Mesenchymal stem cell (in vitro differentiated cells and primary cell): ENCODE results near the gene KCNJ10.

Experiments
- DNase-seq: peaks from one replicate; pipeline ENCODE4 v3.0.0-alpha.2; 2013
- H2AFZ ChIP-seq: one replicate; pipeline ENCODE4 v1.6.1; 2013; ENCODE audit warnings: low read depth, mild to moderate bottlenecking, control low read depth, inconsistent platforms, low read length, moderate library complexity
- H2AK5ac ChIP-seq: 2 replicates; pipeline ENCODE4 v1.6.1; 2013; ENCODE audit warnings: low read length, moderate library complexity, mild to moderate bottlenecking, inconsistent platforms; ENCODE audit not compliant: severe bottlenecking
- H2BK120ac ChIP-seq: one replicate; pipeline ENCODE4 v1.6.1; 2013; ENCODE audit warnings: low read depth, mild to moderate bottlenecking, inconsistent platforms, low read length, moderate library complexity
- H2BK12ac ChIP-seq, 2 experiments: one replicate each; pipeline ENCODE4 v1.6.1; 2013; ENCODE audit warnings: inconsistent platforms in 2 of 2, low read length in 2 of 2, mild to moderate bottlenecking in 2 of 2, moderate library complexity in 2 of 2, control low read depth in 1 of 2
- H2BK15ac ChIP-seq: one replicate; pipeline ENCODE4 v1.6.1; 2013; ENCODE audit warnings: mild to moderate bottlenecking, low read depth, inconsistent platforms; ENCODE audit not compliant: poor library complexity, severe bottlenecking
- H2BK5ac ChIP-seq: 2 replicates; pipeline ENCODE4 v1.6.1; 2013; ENCODE audit warnings: low read depth, mild to moderate bottlenecking, low read length, control low read depth, inconsistent platforms; ENCODE audit not compliant: poor library complexity, severe bottlenecking
- H3K14ac ChIP-seq, 2 experiments: one replicate each; pipeline ENCODE4 v1.6.1; 2013; ENCODE audit warnings: inconsistent platforms in 2 of 2, low read length in 2 of 2, control low read depth in 1 of 2, mild to moderate bottlenecking in 1 of 2, moderate library complexity in 1 of 2
- H3K18ac ChIP-seq, 2 experiments: one replicate each; pipeline ENCODE4 v1.6.1; 2013; ENCODE audit warnings: inconsistent platforms in 2 of 2, low read length in 2 of 2, control low read depth in 1 of 2, low read depth in 1 of 2, mild to moderate bottlenecking in 1 of 2
- H3K23ac ChIP-seq, 2 experiments: one replicate each; pipeline ENCODE4 v1.6.1; 2013; ENCODE audit warnings: inconsistent platforms in 2 of 2, low read length in 2 of 2, mild to moderate bottlenecking in 2 of 2, moderate library complexity in 2 of 2, control low read depth in 1 of 2
- H3K27ac ChIP-seq: 2 replicates; pipeline ENCODE4 v1.5.1; 2013; ENCODE audit warnings: mild to moderate bottlenecking, moderate library complexity, low read length, control low read depth, inconsistent platforms; ENCODE audit not compliant: poor library complexity, severe bottlenecking
- H3K27me3 ChIP-seq, 2 experiments: 2 replicates each; pipeline versions ENCODE4 v1.6.1 to v1.7.0; 2013; ENCODE audit warnings: low read length in 2 of 2, mild to moderate bottlenecking in 2 of 2, moderate library complexity in 2 of 2, control low read depth in 1 of 2, inconsistent platforms in 1 of 2; ENCODE audit not compliant: control insufficient read depth in 1 of 2, insufficient read depth in 1 of 2
- H3K36me3 ChIP-seq, 2 experiments: 2 replicates each; pipeline versions ENCODE4 v1.6.1 to v1.7.0; 2013; ENCODE audit warnings: low read length in 2 of 2, control low read depth in 1 of 2, inconsistent platforms in 1 of 2, low read depth in 1 of 2, mild to moderate bottlenecking in 1 of 2; ENCODE audit not compliant: insufficient read depth in 2 of 2, control insufficient read depth in 1 of 2
- H3K4ac ChIP-seq, 2 experiments: one replicate each; pipeline ENCODE4 v1.6.1; 2013; ENCODE audit warnings: inconsistent platforms in 2 of 2, low read length in 2 of 2, mild to moderate bottlenecking in 2 of 2, moderate library complexity in 2 of 2, control low read depth in 1 of 2, low read depth in 1 of 2
- H3K4me1 ChIP-seq: 2 replicates; pipeline ENCODE4 v1.6.1; 2013; ENCODE audit warnings: low read depth, low read length, control low read depth; ENCODE audit not compliant: control insufficient read depth, insufficient read depth
- H3K4me2 ChIP-seq: 2 replicates; pipeline ENCODE4 v1.6.1; 2013; ENCODE audit warnings: low read length, mild to moderate bottlenecking, inconsistent platforms; ENCODE audit not compliant: poor library complexity, severe bottlenecking
- H3K4me3 ChIP-seq, 2 experiments: 2 replicates each; pipeline versions ENCODE4 v1.5.1 to v1.7.0; 2013; ENCODE audit warnings: low read length in 2 of 2, mild to moderate bottlenecking in 2 of 2, control low read depth in 1 of 2, low read depth in 1 of 2; ENCODE audit not compliant: insufficient read depth in 1 of 2
- H3K79me1 ChIP-seq: replicated peaks from 2 replicates; pipeline ENCODE4 v1.6.1; 2013; ENCODE audit warnings: mild to moderate bottlenecking, control low read depth, low read length, inconsistent platforms; ENCODE audit not compliant: poor library complexity, severe bottlenecking
- H3K9ac ChIP-seq: 2 replicates; pipeline ENCODE4 v1.7.0; 2013; ENCODE audit warnings: mild to moderate bottlenecking, low read length, moderate library complexity
- H3K9me3 ChIP-seq: 2 replicates; pipeline ENCODE4 v1.7.0; 2013; ENCODE audit warnings: mild to moderate bottlenecking, low read length; ENCODE audit not compliant: control insufficient read depth
- H4K8ac ChIP-seq: one replicate; pipeline ENCODE4 v1.6.1; 2013; ENCODE audit warnings: inconsistent platforms, mild to moderate bottlenecking, low read length, moderate library complexity
- H4K91ac ChIP-seq: one replicate; pipeline ENCODE4 v1.6.1; 2013; ENCODE audit warnings: mild to moderate bottlenecking, low read length, inconsistent platforms
- WGBS: methylation state at CpG from one replicate; pipeline ENCODE4 v1.1.7; 2013; ENCODE audit warnings: mixed read lengths; 5-methylcytosine and 5-hydroxymethylcytosine counted together

KCNJ10 gene

DNA sequence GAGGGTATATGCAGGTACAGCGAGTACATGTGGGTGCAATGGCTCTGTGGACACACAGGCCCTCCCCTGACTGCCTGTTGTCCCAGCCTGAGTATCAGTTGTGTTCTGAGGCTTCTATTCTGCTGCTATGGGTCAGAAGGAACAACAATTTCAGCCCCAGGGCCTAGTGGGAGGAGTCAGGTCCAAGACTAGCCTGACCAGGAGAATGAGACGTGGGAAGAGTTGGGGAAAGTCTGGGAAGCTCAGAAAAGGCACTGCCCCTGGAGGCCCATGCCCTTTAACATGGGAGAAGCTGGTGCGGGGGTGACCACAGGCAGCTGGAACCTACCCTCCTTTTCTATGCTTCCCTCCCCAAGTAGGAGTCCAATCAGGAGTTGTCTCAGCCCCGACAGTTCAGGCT lies 20.8 kb upstream of the KCNJ10 start:
- WGBS, result 92% methylated on average over 3 of the region's 4 CpGs
- no peak overlapping the region for H3K27ac ChIP-seq

GRCh38 chr1:160089883-160090282 lies 19.9 kb upstream of the KCNJ10 start:
- H3K14ac ChIP-seq, result no peak overlapping the region
- H3K9me3 ChIP-seq, result no peaks in the 10 kb centered on the region
- H4K8ac ChIP-seq, result no peak overlapping the region
- H2AK5ac ChIP-seq, result no peak overlapping the region
- H2AFZ ChIP-seq, result no peak overlapping the region
- no peak for DNase-seq
- no peak overlapping the region for H4K91ac ChIP-seq
- H3K79me1 ChIP-seq, result no peaks in the 10 kb centered on the region
- no peak overlapping the region for H2BK15ac ChIP-seq
- no peak overlapping the region for H3K23ac ChIP-seq
- no peak overlapping the region for H3K4me3 ChIP-seq
- no peak overlapping the region for H3K9ac ChIP-seq
- H2BK5ac ChIP-seq, result no peak overlapping the region
- no peak overlapping the region for H3K18ac ChIP-seq
- H3K27ac ChIP-seq, result no peak overlapping the region
- H3K4me1 ChIP-seq, result peaks cover 7% of the 10 kb centered on the region
- 94% methylated on average over 3 of the region's 3 CpGs for WGBS
- H2BK120ac ChIP-seq, result no peak overlapping the region
- no peak overlapping the region for H2BK12ac ChIP-seq
- peaks cover 13 to 50% of the 10 kb centered on the region in 2 experiments for H3K36me3 ChIP-seq
- H3K4ac ChIP-seq, result no peak overlapping the region
- H3K27me3 ChIP-seq, result no peaks in the 10 kb centered on the region
- no peak overlapping the region for H3K4me2 ChIP-seq

More for the DNA sequence above, 20.8 kb upstream of the KCNJ10 start:
- Histone ChIP-seq H3K27me3 (no peaks in the 10 kb centered on the region), H3K9me3 (no peaks in the 10 kb centered on the region), H2BK15ac (no peak overlapping the region), H3K36me3 (peaks cover 13 to 59% of the 10 kb centered on the region in 2 experiments), H3K4me3 (no peak overlapping the region), H3K9ac (no peak overlapping the region), H3K4me1 (peaks cover 11% of the 10 kb centered on the region), H3K23ac (no peak overlapping the region), H3K4ac (no peak overlapping the region), H2AFZ (no peak overlapping the region), H2BK5ac (no peak overlapping the region), H2BK12ac (no peak overlapping the region), H2AK5ac (no peak overlapping the region), H4K91ac (no peak overlapping the region), H2BK120ac (no peak overlapping the region), H3K18ac (no peak overlapping the region), H4K8ac (no peak overlapping the region), H3K4me2 (no peak overlapping the region), H3K79me1 (peaks cover 3% of the 10 kb centered on the region), H3K14ac (no peak overlapping the region)
- no peak for DNase-seq

- H3K27ac ChIP-seq, result no peak overlapping the region
- 95% methylated on average over 8 of the region's 12 CpGs for WGBS
- H3K4me3 ChIP-seq, result no peak overlapping the region
- peaks cover 19 to 24% of the 10 kb centered on the region in 2 experiments for H3K27me3 ChIP-seq
- H3K4ac ChIP-seq, result no peak overlapping the region
- H3K9ac ChIP-seq, result no peak overlapping the region
- no peak overlapping the region for H4K91ac ChIP-seq
- H4K8ac ChIP-seq, result no peak overlapping the region
- H2AFZ ChIP-seq, result no peak overlapping the region
- no peaks in the 10 kb centered on the region for H3K9me3 ChIP-seq
- H2BK120ac ChIP-seq, result no peak overlapping the region
- H2BK12ac ChIP-seq, result no peak overlapping the region
- DNase-seq, result no peak
- H3K23ac ChIP-seq, result no peak overlapping the region
- H3K79me1 ChIP-seq, result no peaks in the 10 kb centered on the region
- no peak overlapping the region for H3K14ac ChIP-seq
- no peak overlapping the region for H2BK5ac ChIP-seq
- H3K18ac ChIP-seq, result no peak overlapping the region
- H2BK15ac ChIP-seq, result no peak overlapping the region
- no peak overlapping the region for H3K4me2 ChIP-seq
- H3K36me3 ChIP-seq, result peaks cover 6 to 38% of the 10 kb centered on the region in 2 experiments
- peaks cover 7% of the 10 kb centered on the region for H3K4me1 ChIP-seq
- H2AK5ac ChIP-seq, result no peak overlapping the region
These were observed 17.2 kb upstream of the KCNJ10 start for GRCh38 chr1:160087118-160087662.

GRCh38 chr1:160086456-160086892 lies 16.5 kb upstream of the KCNJ10 start:
- Histone ChIP-seq H2BK12ac (no peak overlapping the region), H3K18ac (no peak overlapping the region), H3K4ac (no peak overlapping the region), H3K36me3 (peaks cover 0 to 31% of the 10 kb centered on the region in 2 experiments), H3K9me3 (no peaks in the 10 kb centered on the region), H2AK5ac (no peak overlapping the region), H2BK5ac (no peak overlapping the region), H3K27me3 (peaks cover 27 to 32% of the 10 kb centered on the region in 2 experiments), H3K14ac (no peak overlapping the region), H3K4me3 (no peak overlapping the region), H2BK15ac (no peak overlapping the region), H2AFZ (no peak overlapping the region), H3K4me1 (peaks cover 7% of the 10 kb centered on the region), H3K9ac (no peak overlapping the region), H2BK120ac (no peak overlapping the region), H3K23ac (no peak overlapping the region), H3K27ac (no peak overlapping the region), H4K91ac (no peak overlapping the region), H3K79me1 (no peaks in the 10 kb centered on the region), H3K4me2 (no peak overlapping the region), H4K8ac (no peak overlapping the region)
- DNase-seq, result no peak
- WGBS, result 87% methylated on average over 4 of the region's 5 CpGs
